Endothelial cell of umbilical vein (primary cell): ENCODE data around the gene SEMA3A.

Source experiments
- CTCF ChIP-seq, 2 donors: IDR thresholded peaks; 1 replicate in 1 of 2; 2 replicates in 1 of 2; pipeline ENCODE4 v1.5.1; 2011; ENCODE audit warnings: low read length in 2 of 2, mild to moderate bottlenecking in 2 of 2, moderate library complexity in 2 of 2, control low read depth in 1 of 2, inconsistent platforms in 1 of 2, low read depth in 1 of 2; ENCODE audit not compliant: insufficient read depth in 1 of 2; ENCODE audit errors: extremely low read depth in 1 of 2
- EZH2 ChIP-seq: IDR thresholded peaks from 2 replicates; pipeline ENCODE4 v1.6.1; 2012; ENCODE audit warnings: borderline replicate concordance, low read depth, mild to moderate bottlenecking, moderate library complexity, low read length, inconsistent platforms; ENCODE audit not compliant: severe bottlenecking
- JUN ChIP-seq: IDR thresholded peaks from 2 replicates; pipeline ENCODE4 v1.6.1; 2011; ENCODE audit warnings: borderline replicate concordance, low read depth; ENCODE audit not compliant: insufficient read length, insufficient read depth
- POLR2A ChIP-seq: IDR thresholded peaks from 2 replicates; pipeline ENCODE4 v1.6.1; 2012; ENCODE audit warnings: low read depth, mild to moderate bottlenecking, control low read depth, low read length
- POLR2AphosphoS5 ChIP-seq: IDR thresholded peaks from 2 replicates; pipeline ENCODE4 v1.6.1; 2012; ENCODE audit warnings: low read depth, mild to moderate bottlenecking, control low read depth, low read length, moderate library complexity; ENCODE audit not compliant: insufficient read depth

- TF ChIP-seq POLR2AphosphoS5, result no peak
- TF ChIP-seq CTCF (IDR thresholded peaks at IDR 0.05; ENCODE audit: extremely low read depth in 1 of 2, insufficient read depth in 1 of 2, low read depth in 1 of 2, low read length in 2 of 2), result no peak
- TF ChIP-seq POLR2A, result no peak
- no peak for TF ChIP-seq EZH2
- TF ChIP-seq JUN, result no peak
These were observed 150.9 kb downstream of the SEMA3A start for GRCh38 chr7:84043661-84044191.
